ENCODE results near the gene PYHIN1.

PYHIN1 gene

GRCh38 chr1:158992787-158993312, 61.5 kb downstream of the PYHIN1 start:
- H3K79me2 ChIP-seq (ENCODE audit: insufficient read depth, low read length): no peaks in the 10 kb centered on the region
- no peak overlapping the region for H3K27ac ChIP-seq (ENCODE audit: low read depth, low read length, poor library complexity, severe bottlenecking)
- TF ChIP-seq EZH2 (IDR thresholded peaks at IDR 0.05; ENCODE audit: borderline replicate concordance, low read length): no peak
- TF ChIP-seq CTCF (IDR thresholded peaks at IDR 0.05; ENCODE audit: low read length): no peak
- H2AFZ ChIP-seq (ENCODE audit: low read length): no peak overlapping the region
- no peaks in the 10 kb centered on the region for H3K9me2 ChIP-seq (ENCODE audit: low read depth, low read length)
- H3K36me3 ChIP-seq (ENCODE audit: insufficient read depth, low read length): no peaks in the 10 kb centered on the region
- no peaks in the 10 kb centered on the region for H3K4me1 ChIP-seq (ENCODE audit: insufficient read depth, low read length, severe bottlenecking)
- H3K4me2 ChIP-seq (ENCODE audit: low read length): no peak overlapping the region
- no peaks in the 10 kb centered on the region for H3K9me3 ChIP-seq (ENCODE audit: low read length)
- no peaks in the 10 kb centered on the region for H3K27me3 ChIP-seq (ENCODE audit: insufficient read depth, low read length)
- no peak overlapping the region for H3K4me3 ChIP-seq (ENCODE audit: low read depth, low read length, poor library complexity, severe bottlenecking)
- H3F3A ChIP-seq (ENCODE audit: insufficient read depth, low read length): no peaks in the 10 kb centered on the region
- H3K9ac ChIP-seq (ENCODE audit: low read length): no peak overlapping the region
- H4K20me1 ChIP-seq (ENCODE audit: insufficient read depth, low read length): no peaks in the 10 kb centered on the region

DNA sequence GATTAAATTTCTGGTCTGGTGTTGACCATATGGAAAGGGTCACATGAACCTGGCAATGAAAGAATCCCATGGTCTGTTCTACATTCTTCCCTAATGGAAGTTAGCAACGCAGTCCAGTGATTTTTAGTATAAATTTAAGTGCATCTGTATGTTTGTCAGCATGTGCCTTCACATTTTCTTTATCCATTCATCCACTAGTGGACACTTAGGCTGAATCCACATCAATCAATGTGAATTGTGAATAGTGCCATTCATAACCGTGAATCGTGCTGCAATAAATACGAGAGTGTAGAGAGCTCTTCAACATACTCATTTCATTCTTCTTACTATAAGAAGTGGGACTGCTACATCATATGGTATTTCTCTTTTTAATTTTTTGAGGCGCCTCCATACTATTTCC, 65.6 kb downstream of the PYHIN1 start:
- Histone ChIP-seq H3F3A (ENCODE audit: insufficient read depth, low read length) (no peaks in the 10 kb centered on the region), H3K27ac (ENCODE audit: low read depth, low read length, poor library complexity, severe bottlenecking) (no peak overlapping the region), H4K20me1 (ENCODE audit: insufficient read depth, low read length) (no peaks in the 10 kb centered on the region), H3K4me3 (ENCODE audit: low read depth, low read length, poor library complexity, severe bottlenecking) (no peak overlapping the region), H3K36me3 (ENCODE audit: insufficient read depth, low read length) (no peaks in the 10 kb centered on the region), H3K27me3 (ENCODE audit: insufficient read depth, low read length) (no peaks in the 10 kb centered on the region), H3K9me3 (ENCODE audit: low read length) (no peaks in the 10 kb centered on the region), H3K4me1 (ENCODE audit: insufficient read depth, low read length, severe bottlenecking) (no peaks in the 10 kb centered on the region), H3K9me2 (ENCODE audit: low read depth, low read length) (no peaks in the 10 kb centered on the region), H3K9ac (ENCODE audit: low read length) (no peak overlapping the region), H3K4me2 (ENCODE audit: low read length) (no peak overlapping the region), H3K79me2 (ENCODE audit: insufficient read depth, low read length) (no peaks in the 10 kb centered on the region), H2AFZ (ENCODE audit: low read length) (no peak overlapping the region)
- no peak for TF ChIP-seq EZH2 (IDR thresholded peaks at IDR 0.05; ENCODE audit: borderline replicate concordance, low read length)
- no peak for TF ChIP-seq CTCF (IDR thresholded peaks at IDR 0.05; ENCODE audit: low read length)

GRCh38 chr1:158998037-158998780, 66.9 kb downstream of the PYHIN1 start:
- Histone ChIP-seq H3K4me1 (ENCODE audit: insufficient read depth, low read length, severe bottlenecking) (no peaks in the 10 kb centered on the region), H3K27ac (ENCODE audit: low read depth, low read length, poor library complexity, severe bottlenecking) (no peak overlapping the region), H3K4me3 (ENCODE audit: low read depth, low read length, poor library complexity, severe bottlenecking) (no peak overlapping the region), H4K20me1 (ENCODE audit: insufficient read depth, low read length) (no peaks in the 10 kb centered on the region), H3K4me2 (ENCODE audit: low read length) (no peak overlapping the region), H3K9me2 (ENCODE audit: low read depth, low read length) (no peaks in the 10 kb centered on the region), H3K9ac (ENCODE audit: low read length) (no peak overlapping the region), H3K27me3 (ENCODE audit: insufficient read depth, low read length) (no peaks in the 10 kb centered on the region), H3F3A (ENCODE audit: insufficient read depth, low read length) (no peaks in the 10 kb centered on the region), H3K9me3 (ENCODE audit: low read length) (no peaks in the 10 kb centered on the region), H2AFZ (ENCODE audit: low read length) (no peak overlapping the region), H3K36me3 (ENCODE audit: insufficient read depth, low read length) (no peaks in the 10 kb centered on the region), H3K79me2 (ENCODE audit: insufficient read depth, low read length) (no peaks in the 10 kb centered on the region)
- TF ChIP-seq EZH2 (IDR thresholded peaks at IDR 0.05; ENCODE audit: borderline replicate concordance, low read length): no peak
- no peak for TF ChIP-seq CTCF (IDR thresholded peaks at IDR 0.05; ENCODE audit: low read length)

Measured in OCI-LY1 (cell line).